Neural cell (in vitro differentiated cells): ENCODE results near the gene ALOXE3. TPM values are rescaled to one million over a fixed set of nuclear protein-coding genes. Genes with fewer than 3 reads are reported as not detected.
A peak's percentile ranks its signal among the peaks of the same experiment; 100 is the strongest.

Experiments
- H2AFZ ChIP-seq: fragments of 200-600, 300-800 bp; sonication (generic), shearing (Covaris generic); 2 replicates; pipeline ENCODE4 v1.6.0; 2014; ENCODE audit warnings: low read depth, mild to moderate bottlenecking, antibody characterized with exemption, low read length, moderate library complexity
- H3F3A ChIP-seq: fragments of 200-600 bp; shearing (Covaris generic); 2 replicates; pipeline ENCODE4 v1.6.1; 2016; ENCODE audit warnings: mild to moderate bottlenecking, moderate library complexity, mixed read lengths, antibody characterized with exemption, low read length; ENCODE audit not compliant: insufficient read depth, poor library complexity, severe bottlenecking
- H3K27ac ChIP-seq: fragments of 200-600, 300-800 bp; sonication (generic), shearing (Covaris generic); 2 replicates; pipeline ENCODE4 v1.5.1; 2014; ENCODE audit warnings: mild to moderate bottlenecking, low read length, moderate library complexity
- H3K27me3 ChIP-seq: fragments of 300-800, 200-600 bp; sonication (generic), shearing (Covaris generic); 2 replicates; pipeline ENCODE4 v1.6.0; 2014; ENCODE audit warnings: mild to moderate bottlenecking, low read depth, low read length, moderate library complexity; ENCODE audit not compliant: insufficient read depth
- H3K36me3 ChIP-seq: fragments of 300-800, 200-600 bp; sonication (generic), shearing (Covaris generic); 2 replicates; pipeline ENCODE4 v1.5.1; 2014; ENCODE audit warnings: mild to moderate bottlenecking, antibody characterized with exemption, low read length, moderate library complexity; ENCODE audit not compliant: insufficient read depth
- H3K4me2 ChIP-seq: fragments of 300-800, 200-600 bp; sonication (generic), shearing (Covaris generic); 2 replicates; pipeline ENCODE4 v1.6.0; 2014; ENCODE audit warnings: mild to moderate bottlenecking, low read length
- H3K4me3 ChIP-seq: fragments of 300-800, 200-600 bp; sonication (generic), shearing (Covaris generic); 2 replicates; pipeline ENCODE4 v1.5.1; 2014; ENCODE audit warnings: mild to moderate bottlenecking, low read length, moderate library complexity
- H3K79me2 ChIP-seq: fragments of 200-600 bp; shearing (Covaris generic); replicated peaks from 2 replicates; pipeline ENCODE4 v1.6.0; 2014; ENCODE audit warnings: mild to moderate bottlenecking, low read length, moderate library complexity; ENCODE audit not compliant: insufficient read depth
- H3K9ac ChIP-seq: fragments of 300-800, 200-600 bp; sonication (generic), shearing (Covaris generic); 2 replicates; pipeline ENCODE4 v1.6.1; 2016; ENCODE audit warnings: mild to moderate bottlenecking, low read length, mixed read lengths
- H3K9me2 ChIP-seq: fragments of 200-600 bp; shearing (Covaris generic); 2 replicates; pipeline ENCODE4 v1.6.1; 2016; ENCODE audit warnings: mild to moderate bottlenecking, low read length, mixed read lengths; ENCODE audit not compliant: insufficient read depth
- H3K9me3 ChIP-seq: fragments of 200-600, 300-800 bp; sonication (generic), shearing (Covaris generic); 2 replicates; pipeline ENCODE4 v1.6.1; 2016; ENCODE audit warnings: mild to moderate bottlenecking, mixed run types, low read length, moderate library complexity, mixed read lengths
- H4K20me1 ChIP-seq: fragments of 200-600 bp; shearing (Covaris generic); 2 replicates; pipeline ENCODE4 v1.6.1; 2016; ENCODE audit warnings: mild to moderate bottlenecking, mixed run types; ENCODE audit not compliant: insufficient read depth
- CTCF ChIP-seq: fragments of 450-650 bp; IDR thresholded peaks from 2 replicates; pipeline ENCODE4 v1.5.1; 2014; ENCODE audit warnings: antibody characterized with exemption, mild to moderate bottlenecking, moderate library complexity; ENCODE audit not compliant: poor library complexity, severe bottlenecking
- EP300 ChIP-seq: fragments of 450-650 bp; conservative IDR thresholded peaks from 2 replicates; pipeline ENCODE4 v1.6.1; 2014; ENCODE audit warnings: antibody characterized with exemption, mild to moderate bottlenecking, moderate library complexity; ENCODE audit not compliant: poor library complexity, severe bottlenecking
- EZH2 ChIP-seq: fragments of 200-600, 300-800 bp; shearing (Covaris generic), sonication (generic); IDR thresholded peaks from 2 replicates; pipeline ENCODE4 v1.6.1; 2014; ENCODE audit warnings: antibody characterized with exemption, low read length, borderline replicate concordance, mild to moderate bottlenecking; ENCODE audit not compliant: insufficient read depth, poor library complexity, severe bottlenecking
- MXI1 ChIP-seq: fragments of 450-650 bp; conservative IDR thresholded peaks from 2 replicates; pipeline ENCODE4 v1.6.1; 2014; ENCODE audit warnings: antibody characterized with exemption, mild to moderate bottlenecking; ENCODE audit not compliant: poor library complexity, severe bottlenecking
- POLR2AphosphoS5 ChIP-seq: IDR thresholded peaks from 2 replicates; pipeline ENCODE4 v1.6.1; 2012
- RAD21 ChIP-seq: fragments of 450-650 bp; conservative IDR thresholded peaks from 2 replicates; pipeline ENCODE4 v1.6.1; 2014; ENCODE audit warnings: antibody characterized with exemption, mild to moderate bottlenecking, moderate library complexity
- REST ChIP-seq: IDR thresholded peaks from 2 replicates; pipeline ENCODE4 v1.6.1; 2012; ENCODE audit warnings: borderline replicate concordance
- SMC3 ChIP-seq: fragments of 450-650 bp; conservative IDR thresholded peaks from 2 replicates; pipeline ENCODE4 v1.6.1; 2014; ENCODE audit warnings: antibody characterized with exemption, mild to moderate bottlenecking, moderate library complexity; ENCODE audit not compliant: poor library complexity
- TAF1 ChIP-seq: IDR thresholded peaks from 2 replicates; pipeline ENCODE4 v1.6.1; 2012; ENCODE audit warnings: low read depth
- polyA plus RNA-seq: library from polyadenylated mRNA; depleted of rRNA; stranded (reverse); fragments of >200 nt; gene quantifications from 2 replicates; pipeline ENCODE4 v1.2.3, GENCODE V29; 2014

ALOXE3 gene
- polyA plus RNA-seq, 1 donor from 2014 or later, result 0.77 TPM

GRCh38 chr17:8063761-8064534 lies 54.4 kb downstream of the ALOXE3 start:
- Histone ChIP-seq H4K20me1 (no peaks in the 10 kb centered on the region), H3K79me2 (no peaks in the 10 kb centered on the region), H3K27me3 (peaks cover 66% of the 10 kb centered on the region), H3K9me3 (no peaks in the 10 kb centered on the region), H3K36me3 (no peaks in the 10 kb centered on the region), H3K4me3 (no peak overlapping the region), H3K27ac (no peak overlapping the region), H3K9me2 (no peaks in the 10 kb centered on the region), H3F3A (no peaks in the 10 kb centered on the region), H2AFZ (no peak overlapping the region), H3K9ac (no peak overlapping the region), H3K4me2 (no peak overlapping the region)
- no peak for TF ChIP-seq SMC3
- no peak for TF ChIP-seq EP300
- TF ChIP-seq REST, result no peak
- TF ChIP-seq CTCF, result no peak
- no peak for TF ChIP-seq EZH2
- TF ChIP-seq POLR2AphosphoS5, result no peak
- no peak for TF ChIP-seq MXI1
- TF ChIP-seq TAF1, result no peak
- TF ChIP-seq RAD21, result no peak

- Histone ChIP-seq H3K9me3 (no peaks in the 10 kb centered on the region), H3K36me3 (no peaks in the 10 kb centered on the region), H3K27me3 (peaks cover 70% of the 10 kb centered on the region), H3K4me2 (no peak overlapping the region), H3K9me2 (no peaks in the 10 kb centered on the region), H2AFZ (no peak overlapping the region), H3K27ac (no peak overlapping the region), H3K9ac (no peak overlapping the region), H3F3A (no peaks in the 10 kb centered on the region), H3K4me3 (peak overlapping the region; percentile 29), H4K20me1 (no peaks in the 10 kb centered on the region), H3K79me2 (no peaks in the 10 kb centered on the region)
- TF ChIP-seq EP300 (no peak), EZH2 (no peak), SMC3 (no peak), MXI1 (no peak), RAD21 (no peak), REST (no peak), POLR2AphosphoS5 (no peak), TAF1 (no peak), CTCF (no peak)
These were observed 55.4 kb downstream of the ALOXE3 start for GRCh38 chr17:8062807-8063483.
